GM19467 (cell line): ENCODE data around the gene CPLX3.
"Not testable (repeated sequence)": the region's sequence is repeated elsewhere in the genome, so short reads cannot be mapped to it uniquely, and the experiment has no call there.

ENCODE experiments used
- ATAC-seq: cut with Tn5 transposase; IDR thresholded peaks from one replicate; pipeline ENCODE4 v1.9.1; 2021; ENCODE audit warnings: mild to moderate bottlenecking, moderate library complexity; ENCODE audit not compliant: unreplicated experiment

Gene CPLX3, protein sequence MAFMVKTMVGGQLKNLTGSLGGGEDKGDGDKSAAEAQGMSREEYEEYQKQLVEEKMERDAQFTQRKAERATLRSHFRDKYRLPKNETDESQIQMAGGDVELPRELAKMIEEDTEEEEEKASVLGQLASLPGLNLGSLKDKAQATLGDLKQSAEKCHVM

DNA sequence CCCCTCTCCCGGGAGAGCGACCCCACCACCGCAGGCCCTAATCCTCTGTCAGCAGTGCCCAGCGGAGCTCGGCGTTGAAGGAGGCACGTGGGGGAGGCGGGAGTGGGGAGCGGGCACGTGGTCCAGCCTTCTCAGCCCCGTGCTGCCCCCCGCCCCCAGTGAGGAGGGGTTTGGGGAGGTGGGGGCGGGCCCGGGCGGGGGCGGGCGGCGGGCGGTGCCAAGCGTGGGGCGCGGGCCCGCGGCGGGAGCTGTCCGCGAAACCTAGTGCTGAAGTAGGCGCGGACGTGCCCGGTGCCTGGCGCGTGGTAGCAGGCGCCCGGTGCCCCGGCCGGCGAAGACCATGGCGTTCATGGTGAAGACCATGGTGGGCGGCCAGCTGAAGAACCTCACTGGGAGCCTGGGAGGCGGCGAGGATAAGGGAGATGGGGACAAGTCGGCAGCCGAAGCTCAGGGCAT is at the start of gene CPLX3:
Gene CPLX3, plus strand, starts transcription at position 264 of the 456 bp plus-strand sequence. Its CDS starts 77 bp downstream, at position 341.
- no peak for ATAC-seq

GRCh38 chr15:74776821-74777768 is 49.3 kb upstream of the CPLX3 start:
- ATAC-seq: peak; percentile 33

DNA sequence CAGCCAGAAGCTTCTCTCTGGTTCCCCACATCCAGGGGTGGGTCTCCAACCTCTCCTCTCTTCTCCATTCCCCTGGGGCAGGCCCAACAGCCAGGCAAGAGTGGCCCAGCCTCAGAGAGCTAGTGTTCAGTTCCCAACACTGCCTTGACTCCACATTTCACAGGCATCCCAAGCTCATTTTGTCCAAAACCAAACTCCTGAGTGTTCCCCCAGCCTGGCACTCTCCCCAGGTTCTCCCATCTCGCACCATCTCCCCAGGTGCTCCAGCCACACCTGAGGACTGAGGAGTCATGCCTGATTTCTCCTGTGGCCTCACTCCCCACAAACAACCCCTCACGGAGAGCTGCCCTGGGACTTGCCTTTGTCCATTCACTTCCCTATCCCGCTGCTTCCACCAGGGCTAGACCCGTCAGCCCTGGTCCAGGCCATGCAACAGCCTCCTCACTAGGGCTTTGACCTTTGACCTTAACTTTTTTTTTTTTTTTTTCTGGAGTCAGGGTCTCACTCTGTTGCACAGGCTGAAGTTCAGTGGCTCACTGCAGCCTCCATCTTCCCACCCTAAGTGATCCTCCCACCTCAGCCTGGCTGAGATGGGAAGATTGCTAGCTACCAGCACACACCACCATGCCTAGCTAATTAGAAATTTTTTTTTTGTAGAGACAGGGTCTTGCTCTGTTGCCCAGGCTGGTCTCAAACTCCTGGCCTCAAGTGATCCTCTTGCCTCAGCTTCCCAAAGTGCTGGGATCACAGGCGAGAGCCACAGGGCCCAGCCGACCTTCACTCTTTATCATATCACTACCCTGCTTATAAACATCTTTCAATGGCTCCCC is 48.4 kb upstream of the CPLX3 start:
- no peak for ATAC-seq

- ATAC-seq: no peak
Measured at GRCh38 chr15:74778599-74778970, 47.8 kb upstream of the CPLX3 start.

DNA sequence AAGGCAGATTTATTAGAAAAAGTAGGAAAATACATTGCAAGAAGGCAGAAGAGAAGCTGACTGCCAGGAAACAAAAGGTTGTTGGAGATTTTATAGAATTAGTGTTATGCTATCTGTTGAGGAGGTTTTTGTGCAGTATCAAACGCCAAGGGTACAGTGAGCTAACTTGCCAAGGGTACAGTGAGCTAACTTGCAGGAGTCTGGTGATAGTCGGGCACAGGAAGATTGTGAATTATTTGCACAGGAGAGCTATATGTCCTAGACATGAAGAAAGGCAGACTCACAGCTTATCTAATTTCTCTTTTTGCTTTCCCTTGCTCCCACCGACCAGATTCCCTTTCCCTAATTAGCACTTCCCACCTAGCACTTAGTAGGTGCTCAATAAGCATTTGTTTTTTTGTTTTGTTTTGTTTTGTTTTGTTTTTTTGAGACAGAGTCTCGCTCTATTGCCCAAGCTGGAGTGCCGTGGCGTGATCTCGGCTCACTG is 47.2 kb upstream of the CPLX3 start:
- no peak for ATAC-seq

- ATAC-seq: no peak
Measured at GRCh38 chr15:74780523-74781430, 45.6 kb upstream of the CPLX3 start.

GRCh38 chr15:74781431-74782258 is 44.8 kb upstream of the CPLX3 start, which contains the start of gene CSK:
Gene CSK, plus strand, starts transcription at chr15:74782080. Its CDS starts 16,218 bp downstream, at chr15:74798298.
- peak; percentile 30 for ATAC-seq

DNA sequence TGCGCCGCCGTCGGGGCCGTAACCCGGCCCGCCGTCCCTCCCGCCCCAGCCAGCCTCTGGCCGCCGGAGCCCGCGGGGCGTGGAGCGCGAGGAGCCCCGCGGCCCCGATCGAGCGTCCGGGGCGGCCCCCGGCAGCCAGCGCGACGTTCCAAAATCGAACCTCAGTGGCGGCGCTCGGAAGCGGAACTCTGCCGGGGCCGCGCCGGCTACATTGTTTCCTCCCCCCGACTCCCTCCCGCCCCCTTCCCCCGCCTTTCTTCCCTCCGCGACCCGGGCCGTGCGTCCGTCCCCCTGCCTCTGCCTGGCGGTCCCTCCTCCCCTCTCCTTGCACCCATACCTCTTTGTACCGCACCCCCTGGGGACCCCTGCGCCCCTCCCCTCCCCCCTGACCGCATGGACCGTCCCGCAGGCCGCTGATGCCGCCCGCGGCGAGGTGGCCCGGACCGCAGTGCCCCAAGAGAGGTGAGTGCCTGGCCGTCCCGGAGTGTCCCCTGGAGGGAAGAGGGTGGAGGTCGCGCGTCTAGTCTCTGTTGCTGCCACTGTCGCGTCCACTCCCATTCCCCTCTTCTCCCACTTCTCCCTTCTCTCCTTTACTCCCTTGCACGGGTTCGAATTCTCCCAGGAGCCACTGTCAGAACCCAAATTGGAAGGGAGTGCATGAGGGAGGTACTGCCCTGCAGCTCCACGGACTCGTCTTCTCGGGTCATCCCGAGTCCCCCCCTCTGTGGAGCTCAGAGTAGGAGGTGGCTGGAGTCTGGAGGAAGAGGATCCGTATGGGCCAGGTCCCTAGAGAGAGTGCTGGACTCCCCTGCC is 44.0 kb upstream of the CPLX3 start:
- ATAC-seq: no peak

- ATAC-seq: no peak
Measured at GRCh38 chr15:74783072-74783807, 43.2 kb upstream of the CPLX3 start.

- ATAC-seq: no peak
Measured at GRCh38 chr15:74783808-74784175, 42.6 kb upstream of the CPLX3 start.

DNA sequence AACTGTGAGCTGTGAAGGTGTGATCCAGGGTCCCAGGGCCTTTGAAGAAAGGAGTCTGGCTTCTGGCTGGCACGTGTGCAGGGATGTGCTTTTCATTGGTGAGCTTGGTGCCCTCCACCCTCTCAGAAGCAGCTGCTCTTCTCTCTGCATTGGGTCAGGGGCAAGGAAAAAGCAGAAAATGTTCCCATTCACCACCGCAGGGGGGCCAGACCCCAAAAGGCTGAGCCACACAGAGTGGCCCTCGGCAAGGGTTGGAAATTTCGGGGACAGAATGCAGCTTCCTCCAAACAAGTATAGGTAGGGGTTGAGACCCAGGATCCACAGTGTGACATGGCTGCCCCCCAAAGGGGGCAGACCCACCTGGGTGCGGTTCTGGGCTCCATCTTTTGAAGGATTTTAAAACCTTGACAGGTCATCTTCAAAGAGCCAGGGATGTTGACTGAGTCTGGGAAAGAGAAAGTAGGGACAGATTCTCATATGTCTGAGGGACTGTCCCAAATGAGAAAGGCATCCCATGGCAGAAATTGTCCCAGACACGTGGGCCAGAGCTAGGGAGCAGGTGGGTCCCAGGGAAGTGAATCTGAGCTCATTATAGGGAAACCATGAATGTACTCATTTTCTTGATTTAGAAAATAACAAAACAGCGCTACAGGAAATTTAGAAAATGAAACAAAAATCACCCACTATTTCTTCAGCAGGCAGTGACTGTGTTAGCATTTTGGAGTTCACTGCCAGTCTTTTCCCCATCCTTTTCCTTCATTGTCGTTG is 41.8 kb upstream of the CPLX3 start:
- no peak for ATAC-seq

DNA sequence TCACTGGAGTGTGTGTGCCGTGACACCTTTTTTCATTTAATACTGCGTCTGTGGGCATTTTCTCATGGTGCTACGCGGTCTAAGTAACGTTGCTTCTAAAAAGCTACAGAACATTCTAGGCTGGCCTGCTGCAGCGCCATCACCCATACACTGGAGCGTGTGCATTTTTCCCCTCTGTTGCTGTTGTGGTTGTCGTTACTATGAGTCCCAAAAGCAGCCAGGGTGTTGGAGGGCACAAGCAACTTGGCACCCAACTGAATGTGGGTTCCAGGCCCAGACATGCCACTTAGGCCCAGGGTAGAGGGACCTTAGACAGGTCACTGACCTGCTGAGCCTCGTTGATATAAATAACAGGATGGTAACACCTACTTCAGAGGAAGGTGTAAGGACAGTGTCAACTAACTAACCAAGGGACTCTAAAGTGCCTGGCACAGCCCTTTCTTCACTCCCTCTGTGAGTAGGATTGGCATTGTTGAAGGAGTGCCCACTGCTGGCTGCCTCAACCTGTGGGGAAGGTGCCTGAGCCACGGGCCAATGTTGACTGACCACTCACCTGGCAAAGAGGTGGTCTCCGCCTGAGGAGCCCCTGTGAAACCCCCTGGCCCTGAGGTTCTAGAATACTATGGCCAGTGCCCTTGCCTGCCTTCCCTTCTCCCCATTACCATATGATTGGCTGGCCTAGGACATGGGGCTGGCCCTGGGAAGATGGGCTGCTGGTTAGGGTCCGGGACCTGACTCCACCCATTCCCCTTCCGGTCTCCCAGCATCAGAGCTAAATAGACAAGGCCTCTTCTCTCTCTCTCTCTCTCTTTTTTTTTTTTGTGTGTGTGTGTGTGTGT is 41.0 kb upstream of the CPLX3 start:
- ATAC-seq: no peak

GRCh38 chr15:74786081-74786480 is 40.3 kb upstream of the CPLX3 start:
- not testable (repeated sequence) for ATAC-seq

- no peak for ATAC-seq
Measured at GRCh38 chr15:74786551-74787165, 39.8 kb upstream of the CPLX3 start.

DNA sequence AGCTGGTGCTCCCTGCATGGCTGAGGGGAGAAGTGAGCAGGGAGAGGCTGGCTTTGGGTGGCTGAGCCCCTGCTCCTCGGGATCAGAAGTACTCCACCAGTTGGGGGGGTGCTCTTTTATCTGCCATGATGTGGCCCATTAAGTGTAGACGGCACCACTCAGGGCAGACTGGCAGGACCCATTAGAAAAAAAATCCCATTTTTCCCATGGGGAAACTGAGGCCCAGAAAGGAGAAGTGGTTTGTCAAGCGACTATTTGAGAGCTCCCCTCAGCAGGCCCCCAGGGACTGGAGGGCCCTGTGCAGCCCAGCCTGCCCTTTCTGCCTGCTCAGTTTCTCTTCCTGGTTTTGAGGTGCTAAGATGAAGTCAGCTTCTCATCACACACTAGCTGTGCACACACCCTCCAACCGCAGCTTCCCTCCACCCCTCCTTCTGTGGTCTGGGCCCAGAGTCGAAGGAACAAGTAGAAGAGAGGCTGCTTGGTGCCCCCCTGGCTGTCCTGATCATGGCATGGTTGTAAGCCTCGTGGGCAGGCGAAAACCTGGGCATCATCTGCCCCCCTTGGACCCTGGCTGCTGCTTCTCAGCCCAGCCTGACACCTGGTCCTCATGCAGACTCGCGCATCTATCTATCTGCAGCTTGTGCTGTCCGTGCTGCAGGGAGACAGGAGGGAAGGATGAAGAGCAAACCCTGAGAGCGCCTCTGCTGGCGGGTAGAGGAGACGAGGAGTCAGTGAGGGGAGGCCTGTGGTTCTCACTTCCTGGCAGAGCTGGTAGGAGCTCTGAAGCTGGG is 39.0 kb upstream of the CPLX3 start:
- ATAC-seq: peak; percentile 39
